HepG2 (cell line): ENCODE results near the gene HS2ST1. TPM values are rescaled to one million over a fixed set of nuclear protein-coding genes. Genes with fewer than 3 reads are reported as not detected.

Source experiments
- ATAC-seq: fragments of 200-7000 bp; cut with Tn5 transposase; 3 replicates; pipeline ENCODE4 v1.9.1; 2020; ENCODE audit warnings: mild to moderate bottlenecking, moderate library complexity
- BruUV-seq: library from RNA; stranded (reverse); fragments of 400-500 nt; replicated peaks from 2 replicates; lab custom pipeline; 2021; lab: Mats Ljungman, UMichigan
- CTCF ChIA-PET: fragments of 300-600 bp; formaldehyde crosslinking; extraction: SDS; loops from one replicate; lab custom pipeline; 2021; ENCODE audit warnings: low total read pairs, inconsistent platforms, low intra/inter-chr PET ratio; lab: Yijun Ruan, JAX
- POLR2A ChIA-PET: fragments of 350-600 bp; sonication (Branson Sonifier 250); formaldehyde crosslinking; loops from one replicate; lab custom pipeline; 2020; ENCODE audit warnings: antibody characterized with exemption, inconsistent platforms; lab: Yijun Ruan, JAX
- DNase-seq: peaks from one replicate; pipeline ENCODE4 v3.0.0-alpha.2; 2015; ENCODE audit warnings: low spot score
- FAIRE-seq: peaks from 3 replicates; lab custom pipeline; 2011; peaks lifted over from hg19 to GRCh38; lab: Jason Lieb, UNC
- H2AFZ ChIP-seq: one replicate; pipeline ENCODE4 v1.6.1; 2011; ENCODE audit warnings: low read length, inconsistent platforms
- H3K27ac ChIP-seq: fragments of 300-600 bp; 3 replicates; pipeline ENCODE4 v1.8.0; 2011; ENCODE audit warnings: mixed run types, mild to moderate bottlenecking, mixed read lengths, low read length, inconsistent platforms; ENCODE audit not compliant: insufficient read depth; ENCODE audit errors: extremely low read length
- H3K27me3 ChIP-seq, 2 experiments: fragments of 200-600 bp in 1 of 2; 2 replicates in 1 of 2; 3 replicates in 1 of 2; pipeline versions ENCODE4 v1.6.0 to v1.8.0; 2011; ENCODE audit warnings: low read length in 2 of 2, mild to moderate bottlenecking in 2 of 2, moderate library complexity in 2 of 2, inconsistent platforms in 1 of 2; ENCODE audit not compliant: insufficient read depth in 2 of 2, control insufficient read depth in 1 of 2
- H3K36me3 ChIP-seq, 2 experiments: fragments of 200-600 bp in 1 of 2; replicated peaks in 1 of 2; 2 replicates in 1 of 2; 3 replicates in 1 of 2; pipeline versions ENCODE4 v1.5.1 to v1.8.0; 2011; ENCODE audit warnings: low read length in 2 of 2, inconsistent platforms in 1 of 2; ENCODE audit not compliant: insufficient read depth in 2 of 2, control insufficient read depth in 1 of 2
- H3K4me1 ChIP-seq: 2 replicates; pipeline ENCODE4 v1.5.1; 2012; ENCODE audit warnings: low read length, inconsistent platforms; ENCODE audit not compliant: insufficient read depth
- H3K4me2 ChIP-seq: 2 replicates; pipeline ENCODE4 v1.6.0; 2011; ENCODE audit warnings: low read depth, low read length, inconsistent platforms
- H3K4me3 ChIP-seq, 3 experiments: fragments of 200-600 bp in 1 of 3; sonication (generic), shearing (Covaris generic) in 1 of 3; replicated peaks in 1 of 3; 2 replicates each; pipeline ENCODE4 v1.5.1; 2011 to 2016; ENCODE audit warnings: low read length in 3 of 3, inconsistent platforms in 2 of 3, low read depth in 2 of 3, mild to moderate bottlenecking in 2 of 3, control low read depth in 1 of 3, mixed read lengths in 1 of 3; ENCODE audit not compliant: insufficient read depth in 1 of 3
- H3K79me2 ChIP-seq: one replicate; pipeline ENCODE4 v1.6.1; 2011; ENCODE audit warnings: low read length, inconsistent platforms; ENCODE audit not compliant: insufficient read depth
- H3K9ac ChIP-seq: 2 replicates; pipeline ENCODE4 v1.6.0; 2011; ENCODE audit warnings: mild to moderate bottlenecking, low read depth, low read length, inconsistent platforms; ENCODE audit not compliant: insufficient read depth
- H3K9me3 ChIP-seq: 2 replicates; pipeline ENCODE4 v1.5.1; 2012; ENCODE audit warnings: mild to moderate bottlenecking, low read length
- H4K20me1 ChIP-seq: 2 replicates; pipeline ENCODE4 v1.6.0; 2011; ENCODE audit warnings: inconsistent platforms, mild to moderate bottlenecking, low read length, moderate library complexity; ENCODE audit not compliant: insufficient read depth
- CREB1 ChIP-seq, 2 experiments: fragments of 450-650 bp in 1 of 2; IDR thresholded peaks; 2 replicates each; pipeline ENCODE4 v1.6.1; 2016 to 2017; ENCODE audit warnings: control low read depth in 1 of 2, mild to moderate bottlenecking in 1 of 2, missing compliant biosample characterization in 1 of 2, missing genetic modification characterization in 1 of 2
- EED ChIP-seq: sonication (generic); formaldehyde crosslinking; IDR thresholded peaks from 2 replicates; pipeline ENCODE4 v1.5.0; 2020; ENCODE audit warnings: mild to moderate bottlenecking, missing genetic modification reagents
- IRX3 ChIP-seq: sonication (generic); formaldehyde crosslinking; IDR thresholded peaks from 2 replicates; pipeline ENCODE4 v1.8.1; 2023; ENCODE audit warnings: mild to moderate bottlenecking, low read depth, missing genetic modification reagents, borderline replicate concordance
- JDP2 ChIP-seq: sonication (generic); formaldehyde crosslinking; IDR thresholded peaks from 2 replicates; pipeline ENCODE4 v1.8.1; 2022; ENCODE audit warnings: missing genetic modification reagents, borderline replicate concordance
- MYC ChIP-seq: sonication (generic); formaldehyde crosslinking; IDR thresholded peaks from 2 replicates; pipeline ENCODE4 v1.9.0; 2021; ENCODE audit warnings: missing genetic modification reagents, borderline replicate concordance
- NFIB ChIP-seq: sonication (generic); formaldehyde crosslinking; IDR thresholded peaks from 2 replicates; pipeline ENCODE4 v1.9.0; 2021; ENCODE audit warnings: missing genetic modification reagents, mild to moderate bottlenecking, borderline replicate concordance
- SIX4 ChIP-seq: sonication (generic); formaldehyde crosslinking; IDR thresholded peaks from 2 replicates; pipeline ENCODE4 v1.4.0; 2020; ENCODE audit warnings: missing genetic modification reagents
- TMF1 ChIP-seq: sonication (generic); formaldehyde crosslinking; IDR thresholded peaks from 2 replicates; pipeline ENCODE4 v1.8.1; 2022; ENCODE audit warnings: low read depth, missing genetic modification reagents
- ZNF20 ChIP-seq: sonication (generic); formaldehyde crosslinking; IDR thresholded peaks from 2 replicates; pipeline ENCODE4 v1.4.0; 2020; ENCODE audit warnings: mild to moderate bottlenecking, moderate library complexity, missing genetic modification reagents
- ZNF557 ChIP-seq: sonication (generic); formaldehyde crosslinking; IDR thresholded peaks from 2 replicates; pipeline ENCODE4 v1.4.0; 2020; ENCODE audit warnings: missing genetic modification reagents
- WGBS: methylation state at CpG from one replicate; pipeline ENCODE4 v1.1.6; 2017; ENCODE audit warnings: low lambda C conversion rate; 5-methylcytosine and 5-hydroxymethylcytosine counted together
- in situ Hi-C: cut with HindIII; loops from 2 replicates; pipeline ENCODE4 v1.10.0; 2017; ENCODE audit warnings: low pct_unique_long_range_greater_than_20kb; ENCODE audit not compliant: extremely low pct_ligation_motif_present
- intact Hi-C: fragments of 100-400 bp; cut with micrococcal nuclease; formaldehyde crosslinking; loops from one replicate; pipeline ENCODE4 v1.10.0; 2022; ENCODE audit not compliant: unreplicated experiment
- polyA plus RNA-seq, 8 experiments: library from polyadenylated mRNA; depleted of rRNA in 3 of 8; stranded (reverse) in 7 of 8; unstranded in 1 of 8; fragments of >200 nt; fragmentation: Illumina TruSeq in 4 of 8; extraction: Trizol in 4 of 8; gene quantifications; 2 replicates each; pipeline versions ENCODE4 v1.2.1 to v1.2.3, GENCODE V29; 2011 to 2016; ENCODE audit warnings: low read depth in 4 of 8, missing spikeins in 1 of 8, mixed read lengths in 1 of 8; ENCODE audit not compliant: insufficient read depth in 1 of 8
- total RNA-seq, 5 experiments: library from RNA; depleted of rRNA; stranded (reverse); fragments of >200 nt; fragmentation: Illumina TruSeq; extraction: Trizol; gene quantifications; 2 replicates each; pipeline ENCODE4 v1.2.3, GENCODE V29; 2016; ENCODE audit warnings: low read depth in 1 of 5

Gene HS2ST1
- total and polyA plus RNA-seq, 2 of the 13 experiments (the other 11 are each of a cell fraction or from before 2014, with no cell fraction given): 22.1 to 58.7 TPM

DNA sequence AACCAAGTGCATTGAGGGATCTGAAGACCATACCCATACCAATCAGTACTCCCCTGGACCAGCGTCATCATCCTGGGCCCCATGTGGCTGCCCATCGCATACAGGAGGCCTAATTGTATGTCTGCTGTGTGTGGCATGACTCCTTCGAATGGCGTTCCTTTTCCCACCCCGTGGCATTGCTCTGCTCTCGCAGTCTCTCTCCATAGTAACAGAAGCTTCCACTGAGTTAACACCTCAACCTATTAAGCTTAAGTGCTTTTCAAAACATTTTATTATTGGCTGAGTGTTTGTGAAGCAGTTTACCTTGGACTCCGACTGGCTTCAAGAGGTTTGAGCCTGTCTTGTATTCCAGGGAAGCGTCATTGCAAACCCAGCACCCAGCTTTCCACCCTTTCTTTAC, 227.1 kb downstream of the HS2ST1 start:
- H4K20me1 ChIP-seq: no peaks in the 10 kb centered on the region
- POLR2A ChIA-PET: no interaction called here
- intact Hi-C loops: no loop called here
- H3K9me3 ChIP-seq: no peaks in the 10 kb centered on the region
- no peak for FAIRE-seq
- 12% methylated on average over 6 of the region's 8 CpGs for WGBS
- BruUV-seq: no TSS peak
- H3K4me2 ChIP-seq: no peak overlapping the region
- TF ChIP-seq JDP2 (CRISPR knock-in tag) (no peak), ZNF557 (CRISPR knock-in tag) (no peak), EED (CRISPR knock-in tag) (no peak), TMF1 (CRISPR knock-in tag) (no peak), SIX4 (no peak), ZNF20 (CRISPR knock-in tag) (no peak), IRX3 (CRISPR knock-in tag) (no peak), MYC (CRISPR knock-in tag) (no peak)
- ATAC-seq: no peak
- no peak overlapping the region for H3K9ac ChIP-seq
- no peaks in the 10 kb centered on the region for H3K4me1 ChIP-seq
- CTCF ChIA-PET: no interaction called here
- H3K79me2 ChIP-seq: no peaks in the 10 kb centered on the region
- H3K27me3 ChIP-seq: no peaks in the 10 kb centered on the region
- in situ Hi-C loops: no loop called here
- H3K4me3 ChIP-seq: no peak overlapping the region
- no peak overlapping the region for H3K27ac ChIP-seq
- H2AFZ ChIP-seq: no peak overlapping the region
- no peaks in the 10 kb centered on the region for H3K36me3 ChIP-seq
- DNase-seq: no peak

DNA sequence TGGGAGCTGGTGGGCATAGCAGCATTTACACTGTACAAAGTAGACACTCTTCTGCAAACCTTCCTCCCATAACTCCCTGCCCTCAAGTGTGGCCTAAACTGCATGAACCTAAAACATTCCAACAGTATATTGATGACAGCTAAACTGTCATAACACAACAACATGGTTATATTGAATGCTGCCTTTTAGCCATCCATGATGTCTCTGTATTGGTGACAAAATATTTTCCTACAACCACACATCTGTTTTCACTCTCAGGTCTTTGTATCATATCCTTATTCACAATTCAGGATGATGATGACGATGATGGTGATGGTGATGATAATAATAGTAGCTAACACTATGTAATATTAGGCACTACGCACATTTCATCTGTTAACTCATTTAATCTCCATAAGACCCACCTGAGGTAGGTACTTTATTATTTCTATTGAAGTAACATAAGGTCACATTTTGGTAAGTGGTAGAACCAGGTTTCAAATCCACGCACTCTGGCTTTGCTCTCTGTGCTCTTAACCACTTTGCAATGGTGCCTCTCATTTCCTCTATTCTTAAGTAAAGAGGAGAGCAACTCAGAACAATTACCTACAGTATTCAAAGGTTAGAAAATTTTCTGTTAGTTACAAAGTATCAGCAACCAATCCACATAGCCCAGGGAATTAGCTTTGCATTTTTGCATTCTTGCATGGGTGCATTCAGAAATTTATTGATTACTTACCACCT, 229.1 kb downstream of the HS2ST1 start:
- CTCF ChIA-PET: no interaction called here
- H3K36me3 ChIP-seq: no peaks in the 10 kb centered on the region
- peak; percentile 65 for TF ChIP-seq CREB1 (IDR thresholded peaks at IDR 0.05)
- no peak for TF ChIP-seq CREB1 (CRISPR knock-in tag; IDR thresholded peaks at IDR 0.05)
- TF ChIP-seq NFIB (CRISPR knock-in tag): no peak
- no peaks in the 10 kb centered on the region for H3K27me3 ChIP-seq
- no peak overlapping the region for H3K4me2 ChIP-seq
- H3K4me3 ChIP-seq: no peak overlapping the region
- ATAC-seq (no peak), FAIRE-seq (no peak), DNase-seq (no peak)
- no peak overlapping the region for H3K9ac ChIP-seq
- intact Hi-C loops (no loop called here), in situ Hi-C loops (no loop called here)
- H3K79me2 ChIP-seq: no peaks in the 10 kb centered on the region
- POLR2A ChIA-PET: no interaction called here
- no peaks in the 10 kb centered on the region for H4K20me1 ChIP-seq
- BruUV-seq: no TSS peak
- WGBS: 45% methylated on average over 3 of the region's 3 CpGs
- no peak overlapping the region for H2AFZ ChIP-seq
- H3K9me3 ChIP-seq: no peaks in the 10 kb centered on the region
- no peaks in the 10 kb centered on the region for H3K4me1 ChIP-seq
- H3K27ac ChIP-seq: no peak overlapping the region
